ENCODE data around the gene KCNQ5.

DNA sequence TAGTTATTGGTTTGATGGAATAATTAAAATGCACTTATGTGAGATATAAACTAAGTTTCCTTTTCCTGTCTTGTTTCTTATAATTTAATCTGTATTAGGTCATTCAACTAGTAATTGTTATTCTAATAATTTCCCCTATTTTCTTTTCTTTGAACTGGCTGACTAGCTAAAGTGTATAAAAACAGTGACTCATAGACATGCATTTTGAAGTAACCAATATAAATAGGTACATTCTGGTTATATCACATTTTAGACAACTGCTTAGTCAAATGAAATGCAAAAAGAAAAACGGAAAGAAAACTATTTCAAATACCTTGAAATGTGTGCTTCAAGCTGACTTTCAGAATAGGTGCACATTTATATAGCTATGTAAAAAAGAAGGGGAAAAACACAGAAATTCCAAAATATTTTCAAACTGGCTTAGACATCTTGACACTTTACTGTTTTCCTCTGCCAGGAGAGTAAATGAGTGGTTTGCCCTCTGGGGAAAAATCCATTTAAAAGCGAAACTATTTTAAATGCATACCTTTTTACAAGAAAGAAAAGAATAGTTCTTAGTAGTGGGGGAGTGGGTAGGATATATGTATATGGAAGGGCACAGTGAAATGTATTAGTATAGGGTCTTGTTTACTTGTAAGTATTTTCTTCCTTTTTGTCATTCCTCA, 28.3 kb downstream of the KCNQ5 start:
- TF ChIP-seq, protein P1, sequence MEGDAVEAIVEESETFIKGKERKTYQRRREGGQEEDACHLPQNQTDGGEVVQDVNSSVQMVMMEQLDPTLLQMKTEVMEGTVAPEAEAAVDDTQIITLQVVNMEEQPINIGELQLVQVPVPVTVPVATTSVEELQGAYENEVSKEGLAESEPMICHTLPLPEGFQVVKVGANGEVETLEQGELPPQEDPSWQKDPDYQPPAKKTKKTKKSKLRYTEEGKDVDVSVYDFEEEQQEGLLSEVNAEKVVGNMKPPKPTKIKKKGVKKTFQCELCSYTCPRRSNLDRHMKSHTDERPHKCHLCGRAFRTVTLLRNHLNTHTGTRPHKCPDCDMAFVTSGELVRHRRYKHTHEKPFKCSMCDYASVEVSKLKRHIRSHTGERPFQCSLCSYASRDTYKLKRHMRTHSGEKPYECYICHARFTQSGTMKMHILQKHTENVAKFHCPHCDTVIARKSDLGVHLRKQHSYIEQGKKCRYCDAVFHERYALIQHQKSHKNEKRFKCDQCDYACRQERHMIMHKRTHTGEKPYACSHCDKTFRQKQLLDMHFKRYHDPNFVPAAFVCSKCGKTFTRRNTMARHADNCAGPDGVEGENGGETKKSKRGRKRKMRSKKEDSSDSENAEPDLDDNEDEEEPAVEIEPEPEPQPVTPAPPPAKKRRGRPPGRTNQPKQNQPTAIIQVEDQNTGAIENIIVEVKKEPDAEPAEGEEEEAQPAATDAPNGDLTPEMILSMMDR (conservative IDR thresholded peaks at IDR 0.05 in 1 of 2, IDR thresholded peaks at IDR 0.05 in 1 of 2; ENCODE audit: low read depth in 1 of 2, low read length in 2 of 2) = no peak
- TF ChIP-seq EZH2 (IDR thresholded peaks at IDR 0.05; ENCODE audit: low read length, missing control alignments) = no peak
